ENCODE data around the gene PPARG. TPM values are rescaled to one million over a fixed set of nuclear protein-coding genes. Genes with fewer than 3 reads are reported as not detected.

PPARG gene
- total and polyA plus RNA-seq, 7 donors: 9.7 to 111 (median 17.8) TPM

- Histone ChIP-seq H3K4me3 (no peak overlapping the region), H3K27me3 (peaks cover 0 to 11% (median 0%) of the 10 kb centered on the region in 3 donors), H3K9me3 (no peaks in the 10 kb centered on the region), H3K4me1 (peaks cover 0 to 20% (median 10%) of the 10 kb centered on the region in 4 donors), H3K36me3 (no peaks in the 10 kb centered on the region), H3K27ac (peak overlapping the region in 1 of 4 donors; percentile 42)
- no peak for TF ChIP-seq POLR2A (IDR thresholded peaks at IDR 0.05)
- TF ChIP-seq POLR2AphosphoS5 (IDR thresholded peaks at IDR 0.05): no peak
- TF ChIP-seq EP300 (IDR thresholded peaks at IDR 0.05): no peak
- no peak for TF ChIP-seq CTCF (IDR thresholded peaks at IDR 0.05)
- WGBS, 2 donors: 87 to 89% methylated on average over 5 of the region's 5 CpGs
- no peak for DNase-seq
- intact Hi-C loops (cut with DNase I): no loop called here
Observed at GRCh38 chr3:12327021-12327420, 38.2 kb downstream of the PPARG start.

GRCh38 chr3:12328132-12328836 is 39.4 kb downstream of the PPARG start:
- no peak overlapping the region for H3K4me3 ChIP-seq
- 79 to 82% methylated on average over 8 of the region's 8 CpGs for WGBS, 2 donors

GRCh38 chr3:12328837-12329462 is 40.1 kb downstream of the PPARG start:
- TF ChIP-seq POLR2A (IDR thresholded peaks at IDR 0.05) (no peak), CTCF (IDR thresholded peaks at IDR 0.05) (no peak), POLR2AphosphoS5 (IDR thresholded peaks at IDR 0.05) (no peak), EP300 (IDR thresholded peaks at IDR 0.05) (no peak)
- intact Hi-C loops (cut with DNase I): no loop called here
- no peak overlapping the region for H3K27ac ChIP-seq
- 80 to 88% methylated on average over 3 of the region's 3 CpGs for WGBS, 2 donors
- no peaks in the 10 kb centered on the region for H3K36me3 ChIP-seq
- no peak overlapping the region for H3K4me3 ChIP-seq
- no peak for DNase-seq
- no peaks in the 10 kb centered on the region for H3K9me3 ChIP-seq
- H3K4me1 ChIP-seq: peaks cover 0 to 20% (median 10%) of the 10 kb centered on the region in 4 donors
- H3K27me3 ChIP-seq: peaks cover 0 to 3% (median 0%) of the 10 kb centered on the region in 3 donors

More at GRCh38 chr3:12328132-12328836, 39.4 kb downstream of the PPARG start:
- Histone ChIP-seq H3K27me3 (peaks cover 0 to 3% (median 0%) of the 10 kb centered on the region in 3 donors), H3K27ac (peak overlapping the region in 1 of 4 donors; percentile 6), H3K36me3 (no peaks in the 10 kb centered on the region), H3K9me3 (no peaks in the 10 kb centered on the region), H3K4me1 (peaks cover 0 to 20% (median 10%) of the 10 kb centered on the region in 4 donors)
- DNase-seq: no peak
- no peak for TF ChIP-seq CTCF (IDR thresholded peaks at IDR 0.05)
- no peak for TF ChIP-seq POLR2AphosphoS5 (IDR thresholded peaks at IDR 0.05)
- TF ChIP-seq EP300 (IDR thresholded peaks at IDR 0.05): no peak
- no peak for TF ChIP-seq POLR2A (IDR thresholded peaks at IDR 0.05)
- intact Hi-C loops (cut with DNase I): no loop called here

GRCh38 chr3:12334786-12335185 is 45.9 kb downstream of the PPARG start:
- peaks cover 0 to 3% (median 0%) of the 10 kb centered on the region in 3 donors for H3K27me3 ChIP-seq
- DNase-seq: no peak
- H3K9me3 ChIP-seq: no peaks in the 10 kb centered on the region
- intact Hi-C loops (cut with DNase I): no loop called here
- no peak overlapping the region for H3K27ac ChIP-seq
- TF ChIP-seq CTCF (IDR thresholded peaks at IDR 0.05) (no peak), POLR2A (IDR thresholded peaks at IDR 0.05) (no peak), POLR2AphosphoS5 (IDR thresholded peaks at IDR 0.05) (no peak), EP300 (IDR thresholded peaks at IDR 0.05) (no peak)
- no peak overlapping the region for H3K4me3 ChIP-seq
- no peaks in the 10 kb centered on the region for H3K36me3 ChIP-seq
- 90% methylated on average over 3 of the region's 3 CpGs for WGBS, 2 donors
- H3K4me1 ChIP-seq: peaks cover 0 to 21% (median 8%) of the 10 kb centered on the region in 4 donors

Data from sigmoid colon (tissue), 7 donors.